ENCODE results near the gene ZMIZ1. TPM values are rescaled to one million over a fixed set of nuclear protein-coding genes. Genes with fewer than 3 reads are reported as not detected.
A peak's percentile ranks its signal among the peaks of the same experiment; 100 is the strongest.

The ZMIZ1 gene
- total RNA-seq, 1 donor, result 23.3 TPM

DNA sequence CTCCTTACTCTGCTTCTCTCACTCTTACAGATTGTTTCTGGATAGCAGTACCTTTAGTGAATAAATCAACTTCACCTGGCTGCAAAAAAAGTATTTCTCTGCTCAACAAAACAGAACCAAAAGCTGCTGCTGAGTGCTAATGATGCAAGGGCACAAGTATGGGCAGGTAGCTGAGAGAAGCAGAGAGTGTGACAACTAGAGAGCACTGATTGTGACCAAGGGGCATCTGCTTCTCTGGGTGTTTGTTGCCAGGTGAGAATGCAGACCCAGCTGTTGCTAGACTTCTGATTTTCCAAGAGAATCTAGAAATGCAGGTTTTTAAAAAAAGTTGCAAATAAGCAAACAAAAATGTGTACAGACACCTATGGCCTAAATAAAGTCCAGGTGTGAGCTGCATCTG, 253.2 kb downstream of the ZMIZ1 start:
- TF ChIP-seq, protein P1, sequence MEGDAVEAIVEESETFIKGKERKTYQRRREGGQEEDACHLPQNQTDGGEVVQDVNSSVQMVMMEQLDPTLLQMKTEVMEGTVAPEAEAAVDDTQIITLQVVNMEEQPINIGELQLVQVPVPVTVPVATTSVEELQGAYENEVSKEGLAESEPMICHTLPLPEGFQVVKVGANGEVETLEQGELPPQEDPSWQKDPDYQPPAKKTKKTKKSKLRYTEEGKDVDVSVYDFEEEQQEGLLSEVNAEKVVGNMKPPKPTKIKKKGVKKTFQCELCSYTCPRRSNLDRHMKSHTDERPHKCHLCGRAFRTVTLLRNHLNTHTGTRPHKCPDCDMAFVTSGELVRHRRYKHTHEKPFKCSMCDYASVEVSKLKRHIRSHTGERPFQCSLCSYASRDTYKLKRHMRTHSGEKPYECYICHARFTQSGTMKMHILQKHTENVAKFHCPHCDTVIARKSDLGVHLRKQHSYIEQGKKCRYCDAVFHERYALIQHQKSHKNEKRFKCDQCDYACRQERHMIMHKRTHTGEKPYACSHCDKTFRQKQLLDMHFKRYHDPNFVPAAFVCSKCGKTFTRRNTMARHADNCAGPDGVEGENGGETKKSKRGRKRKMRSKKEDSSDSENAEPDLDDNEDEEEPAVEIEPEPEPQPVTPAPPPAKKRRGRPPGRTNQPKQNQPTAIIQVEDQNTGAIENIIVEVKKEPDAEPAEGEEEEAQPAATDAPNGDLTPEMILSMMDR (IDR thresholded peaks at IDR 0.05; ENCODE audit: insufficient read depth, low read depth, low read length), result no peak
- no peak overlapping the region for H3K4me3 ChIP-seq (ENCODE audit: low read depth, low read length)
- DNase-seq (ENCODE audit: low read depth), result no peak

DNA sequence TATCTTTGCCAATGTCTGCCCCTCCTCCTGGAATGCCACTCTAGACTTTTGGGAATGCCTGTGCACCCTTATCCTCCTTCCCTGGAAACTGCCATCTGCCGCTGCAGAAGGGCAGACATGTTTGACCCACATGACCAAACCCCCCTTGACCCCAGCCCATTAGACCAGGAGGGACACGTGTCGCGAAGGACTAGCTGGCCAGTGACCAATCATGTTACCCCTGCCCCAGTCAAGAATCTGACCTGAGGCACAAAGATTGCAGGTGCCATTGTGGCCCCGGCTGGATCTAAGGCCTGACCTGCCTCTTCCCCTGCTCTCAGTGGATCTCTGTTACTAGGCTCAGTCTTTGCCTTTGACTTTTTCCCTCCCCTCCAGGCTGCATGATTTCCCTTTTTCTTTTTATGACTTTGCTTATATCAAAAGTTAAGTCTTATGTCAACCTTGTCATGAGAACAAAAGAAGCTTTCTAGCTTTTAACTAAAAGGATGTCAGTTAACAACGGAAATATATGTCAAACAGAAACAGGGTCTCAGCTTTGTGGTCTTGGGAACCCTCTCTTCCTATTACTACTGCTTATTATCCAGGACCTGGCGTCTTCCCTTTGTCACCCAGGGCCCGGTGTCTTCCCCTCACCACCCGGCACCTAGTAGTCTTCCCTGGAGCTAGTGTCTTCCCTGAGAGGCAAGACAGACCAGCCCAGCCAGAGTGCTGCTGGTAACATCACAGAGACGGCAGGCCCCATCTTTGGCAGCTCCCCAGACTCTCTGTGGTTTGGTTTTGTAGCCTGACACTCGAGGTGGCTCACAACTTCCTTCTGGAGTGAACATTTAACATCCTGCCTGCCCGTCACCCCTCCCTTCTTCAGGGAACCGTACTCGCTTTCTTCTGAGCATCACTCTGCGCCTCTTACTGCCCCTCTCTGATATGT, 254.1 kb downstream of the ZMIZ1 start:
- peak; percentile 90 for DNase-seq (ENCODE audit: low read depth)
- TF ChIP-seq, protein P1 (IDR thresholded peaks at IDR 0.05; ENCODE audit: insufficient read depth, low read depth, low read length), result no peak
- H3K4me3 ChIP-seq (ENCODE audit: low read depth, low read length), result no peak overlapping the region

DNA sequence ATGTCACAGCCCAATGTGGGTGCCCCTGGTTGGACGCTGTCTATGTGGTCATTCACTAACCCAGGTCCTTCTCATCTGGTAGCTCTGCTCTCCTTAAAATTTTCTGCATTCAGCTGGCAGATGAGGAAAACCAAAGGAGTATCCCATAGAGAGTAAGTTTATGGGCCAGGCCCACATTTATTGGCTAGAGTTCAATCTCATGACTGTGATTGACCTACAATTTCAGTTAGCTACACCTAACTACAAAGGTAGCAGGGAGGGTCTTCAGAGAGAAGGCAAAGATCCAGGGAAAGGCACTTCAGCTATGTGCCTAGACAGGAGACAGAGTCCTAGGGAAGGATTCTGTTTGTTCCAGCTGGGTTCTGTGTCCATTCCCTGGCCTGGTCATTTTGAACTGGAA, 254.8 kb downstream of the ZMIZ1 start:
- TF ChIP-seq, protein P1 (IDR thresholded peaks at IDR 0.05; ENCODE audit: insufficient read depth, low read depth, low read length), result no peak
- DNase-seq (ENCODE audit: low read depth), result no peak
- no peak overlapping the region for H3K4me3 ChIP-seq (ENCODE audit: low read depth, low read length)

DNA sequence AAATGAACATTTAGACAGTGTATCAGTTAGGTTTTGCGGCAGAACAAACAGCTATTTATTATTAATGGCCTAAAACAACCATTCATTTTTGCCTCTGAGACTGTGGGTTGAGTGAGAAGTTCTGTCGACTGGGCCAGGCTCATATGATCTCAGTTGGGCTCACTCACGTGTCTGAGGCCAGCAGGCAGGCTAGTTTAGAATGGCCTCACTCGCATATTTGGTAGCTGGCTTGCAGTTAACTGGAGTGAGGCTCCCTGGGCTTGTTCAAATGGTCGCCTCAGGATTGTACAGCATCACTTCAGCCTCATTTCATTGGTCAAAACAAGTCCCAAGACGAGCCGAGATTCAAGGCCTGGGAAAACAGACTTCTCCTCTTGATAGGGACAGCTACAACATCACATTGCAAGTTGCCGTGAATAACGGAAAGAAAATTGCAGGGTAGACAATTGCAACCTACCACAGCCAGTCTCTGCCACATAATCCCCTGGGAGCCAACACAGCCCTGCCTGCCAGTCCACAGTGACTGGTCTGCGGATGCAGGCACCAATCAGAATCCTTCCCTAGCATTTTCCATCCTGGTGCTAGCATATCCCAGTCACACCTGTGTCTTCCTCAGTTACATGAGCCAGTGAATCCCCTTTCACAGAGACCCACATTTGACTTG, 255.4 kb downstream of the ZMIZ1 start:
- DNase-seq (ENCODE audit: low read depth), result no peak
- no peak overlapping the region for H3K4me3 ChIP-seq (ENCODE audit: low read depth, low read length)

DNA sequence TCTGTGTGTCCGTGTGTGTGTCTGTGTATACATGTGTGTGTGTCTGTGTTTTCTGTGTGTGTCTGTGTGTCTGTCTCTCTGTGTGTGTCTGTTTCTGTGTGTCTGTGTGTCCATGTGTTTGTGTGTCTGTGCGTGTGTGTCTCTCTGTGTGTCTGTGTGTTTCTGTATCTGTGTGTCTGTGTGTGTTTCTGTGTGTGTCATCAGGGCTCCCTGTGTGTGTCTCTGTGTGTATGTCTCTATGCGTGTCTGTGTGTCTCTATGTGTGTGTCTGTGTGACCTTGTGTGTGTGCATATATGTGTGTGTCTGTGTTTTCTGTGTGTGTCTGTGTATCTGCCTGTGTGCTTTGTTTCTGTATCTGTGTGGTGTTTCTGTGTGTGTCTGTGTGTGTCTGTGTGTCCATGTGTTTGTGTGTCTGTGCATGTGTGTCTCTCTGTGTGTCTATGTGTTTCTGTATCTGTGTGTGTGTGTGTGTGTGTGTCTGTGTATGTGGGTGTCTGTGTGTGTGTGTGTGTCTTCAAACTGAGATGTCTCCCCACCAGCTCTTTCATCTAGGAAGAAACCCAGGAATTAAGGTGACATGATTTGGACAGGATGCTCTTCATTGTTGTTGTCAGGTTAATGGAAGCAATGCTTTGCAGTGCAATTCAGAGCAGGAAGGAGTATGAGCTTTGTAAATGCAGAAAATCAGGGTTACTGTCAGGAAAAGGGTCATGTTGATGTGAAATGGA, 257.8 kb downstream of the ZMIZ1 start:
- TF ChIP-seq, protein P1 (IDR thresholded peaks at IDR 0.05; ENCODE audit: insufficient read depth, low read depth, low read length), result no peak
- DNase-seq (ENCODE audit: low read depth), result no peak
- no peak overlapping the region for H3K4me3 ChIP-seq (ENCODE audit: low read depth, low read length)

More for the DNA sequence above, 255.4 kb downstream of the ZMIZ1 start:
- TF ChIP-seq, protein P1 (IDR thresholded peaks at IDR 0.05; ENCODE audit: insufficient read depth, low read depth, low read length), result no peak

DNA sequence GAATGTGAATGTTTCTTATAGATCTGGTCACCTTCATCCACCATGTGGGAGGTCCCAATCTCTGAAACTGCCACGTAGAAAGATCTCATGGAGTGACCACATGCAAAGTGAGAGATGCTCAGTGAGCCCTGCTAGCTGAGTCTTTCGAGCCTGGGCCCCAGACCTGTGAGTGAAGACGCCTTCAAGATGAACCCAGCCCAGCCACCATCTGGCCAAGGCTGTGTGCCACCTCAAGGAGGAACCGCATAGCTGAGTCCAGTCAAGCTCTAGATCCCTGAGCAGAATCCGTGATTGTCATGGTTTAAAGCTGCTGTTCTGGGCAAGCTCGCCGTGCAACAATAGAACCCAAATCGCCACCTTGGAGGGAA, 258.3 kb downstream of the ZMIZ1 start:
- no peak overlapping the region for H3K4me3 ChIP-seq (ENCODE audit: low read depth, low read length)
- TF ChIP-seq, protein P1 (IDR thresholded peaks at IDR 0.05; ENCODE audit: insufficient read depth, low read depth, low read length), result no peak
- DNase-seq (ENCODE audit: low read depth), result no peak
